ENCODE data around the gene SC5D.

Gene SC5D

DNA sequence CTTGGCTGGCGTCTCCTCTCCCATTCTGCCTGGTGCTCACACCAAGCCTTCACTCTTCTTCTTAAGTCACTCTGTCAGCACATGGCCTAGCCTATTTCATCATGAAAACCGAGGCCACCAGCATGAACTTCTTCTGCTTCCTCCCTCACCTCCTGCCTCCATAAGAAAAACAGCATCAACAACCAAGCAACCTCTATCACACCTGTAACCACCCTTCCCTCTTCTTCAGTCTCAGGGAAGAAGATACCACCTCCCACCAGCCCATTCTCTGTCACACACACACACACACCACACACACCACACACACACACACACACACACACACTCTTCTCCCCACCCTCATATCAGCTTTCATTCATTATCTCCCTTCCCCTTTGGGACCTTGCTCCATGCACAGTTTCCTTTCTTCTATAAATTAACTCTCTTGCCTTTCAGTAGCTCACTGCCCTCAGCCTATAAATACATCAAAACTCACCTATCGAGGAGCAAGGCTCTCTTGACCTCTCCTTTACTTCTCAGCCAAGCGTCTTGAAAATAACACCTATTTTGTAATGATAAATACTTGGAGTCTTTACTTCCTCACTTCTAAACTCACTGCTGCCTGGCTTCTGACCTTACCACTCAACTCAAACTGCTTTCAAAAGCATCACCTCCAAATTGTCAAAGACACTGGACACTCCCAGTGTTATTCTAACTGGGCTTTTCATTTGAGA is 36.6 kb downstream of the SC5D start:
- DNase-seq (ENCODE audit: low read depth in 2 of 2): no peak

DNA sequence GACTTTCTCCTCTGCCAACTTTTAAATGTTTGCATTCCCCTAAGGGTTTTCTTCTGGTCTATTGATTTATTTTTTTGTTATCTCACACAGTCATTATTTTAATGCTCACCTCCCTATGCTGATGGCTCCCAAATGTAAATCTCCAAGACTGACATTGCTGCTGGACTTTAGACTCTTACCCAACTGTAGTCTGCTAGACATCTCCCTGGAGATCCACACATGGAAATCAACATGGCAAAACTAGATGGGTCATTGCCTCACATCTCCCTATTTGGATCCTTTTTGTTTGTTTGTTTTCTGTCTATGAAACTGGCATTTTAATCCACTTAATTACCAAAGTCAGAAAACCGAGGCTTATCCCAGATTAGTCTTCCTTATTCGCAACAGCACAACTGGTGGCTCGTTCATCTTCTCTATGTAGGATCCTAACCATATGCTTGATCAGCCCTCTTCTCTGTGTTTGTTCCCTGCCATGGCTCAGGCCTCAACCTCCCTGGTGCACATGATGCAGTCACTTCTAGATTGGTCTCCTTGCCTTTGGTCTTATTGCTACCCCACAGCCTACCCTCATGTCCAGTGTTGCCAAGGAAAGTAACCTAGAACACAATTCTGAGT is 37.3 kb downstream of the SC5D start:
- DNase-seq (ENCODE audit: low read depth in 2 of 2): no peak

DNA sequence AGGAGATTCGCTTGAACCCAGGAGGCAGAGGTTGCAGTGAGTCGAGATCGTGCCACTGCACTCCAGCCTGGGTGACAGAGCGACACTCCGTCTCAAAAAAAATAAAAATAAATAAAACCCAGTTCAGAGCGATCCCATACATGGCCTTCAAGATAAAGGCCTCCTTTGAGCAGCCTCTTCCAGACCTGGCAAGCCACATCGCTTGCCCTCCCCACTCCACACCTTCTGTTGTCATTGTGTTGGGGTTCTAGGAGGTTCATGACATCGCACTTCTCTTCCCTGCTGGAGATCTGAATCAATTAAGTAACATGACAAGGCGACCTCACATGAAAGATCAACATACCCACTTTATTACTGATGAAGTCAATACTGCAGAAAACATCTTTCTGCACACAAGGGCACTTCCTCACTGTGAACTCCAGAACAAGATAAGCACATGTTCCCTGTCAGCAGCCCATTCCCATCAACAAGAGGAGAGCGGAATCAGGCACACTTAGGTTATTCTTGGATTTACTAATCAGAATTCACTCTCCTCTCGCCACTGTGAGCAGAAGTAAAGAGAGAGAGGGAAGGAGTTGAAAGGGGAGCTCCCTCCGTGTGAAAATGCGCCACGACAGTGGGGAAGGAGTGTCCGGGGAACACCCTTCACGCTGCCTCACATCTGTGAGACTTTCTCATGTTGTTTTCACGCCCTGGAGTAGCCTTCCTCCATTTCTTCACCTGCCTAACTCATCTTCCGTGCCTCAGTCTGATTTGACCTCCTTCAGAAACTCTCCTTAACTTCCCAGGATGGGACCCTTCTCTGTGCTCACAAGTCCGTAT is 38.3 kb downstream of the SC5D start:
- DNase-seq (ENCODE audit: low read depth in 2 of 2): no peak

DNA sequence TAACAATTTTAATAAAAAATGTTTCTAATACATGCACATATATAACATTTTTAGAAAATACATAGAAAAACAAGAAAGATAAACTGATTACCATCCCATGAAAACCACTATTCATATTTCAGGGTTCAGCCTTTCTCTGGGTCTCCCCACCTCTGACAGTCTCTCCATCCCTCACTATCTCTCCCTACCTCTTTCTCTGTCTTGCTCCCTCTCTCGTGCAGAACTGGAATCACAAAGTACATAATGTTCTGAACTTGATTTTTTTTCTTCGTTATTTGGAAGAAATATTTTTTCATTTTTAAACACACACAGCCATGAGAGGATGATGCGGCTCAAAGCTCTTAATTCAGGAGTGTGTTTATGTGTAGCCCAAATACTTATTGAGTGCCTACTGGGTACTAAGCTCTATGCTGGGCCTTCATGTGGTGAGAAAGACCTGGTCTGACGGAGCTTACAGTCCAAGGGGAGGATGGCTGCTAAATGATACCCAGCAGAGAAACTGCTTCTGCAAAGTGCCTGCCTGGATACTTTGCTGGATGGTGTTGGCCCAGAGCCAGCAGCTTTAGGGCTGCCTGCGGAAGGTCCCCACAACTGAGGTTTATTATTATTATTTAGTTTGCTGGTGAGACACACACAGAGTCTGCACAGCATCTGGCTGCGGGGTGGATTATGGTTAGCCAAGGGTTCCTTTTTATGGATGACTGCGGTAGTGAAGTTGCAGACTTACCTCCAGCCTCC is 42.6 kb downstream of the SC5D start:
- DNase-seq (ENCODE audit: low read depth in 2 of 2): no peak

DNA sequence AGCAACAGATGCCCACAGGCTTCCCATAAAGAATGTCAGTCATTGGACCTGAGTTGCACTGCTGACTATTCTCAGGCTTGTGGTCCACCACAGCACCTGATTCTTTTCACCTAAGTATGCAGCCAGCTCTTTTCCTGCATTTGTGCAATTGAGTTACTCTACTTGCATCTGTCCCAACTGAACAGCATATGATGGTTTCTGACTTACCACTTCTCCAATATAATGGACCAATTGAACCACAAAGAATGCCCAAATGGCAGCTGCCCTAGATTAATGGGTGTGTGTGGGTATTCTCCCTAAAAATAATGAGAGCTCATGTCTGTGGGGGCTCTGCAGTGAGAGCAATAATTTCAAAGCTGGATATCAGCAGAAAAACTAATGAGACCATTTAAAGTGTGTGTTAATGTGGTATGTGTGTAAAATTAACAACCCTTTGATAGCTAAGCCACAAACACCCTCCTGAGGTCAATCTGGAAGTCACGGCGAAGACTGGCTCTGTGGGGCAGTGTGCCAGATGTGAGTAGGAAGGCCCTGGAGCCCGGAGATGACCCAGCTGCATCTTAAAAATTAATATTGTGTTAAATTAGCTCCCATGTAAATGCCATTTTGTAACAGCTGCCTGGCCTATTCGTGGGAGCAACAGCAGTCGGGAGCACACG is 43.8 kb downstream of the SC5D start:
- no peak for DNase-seq (ENCODE audit: low read depth in 2 of 2)

DNA sequence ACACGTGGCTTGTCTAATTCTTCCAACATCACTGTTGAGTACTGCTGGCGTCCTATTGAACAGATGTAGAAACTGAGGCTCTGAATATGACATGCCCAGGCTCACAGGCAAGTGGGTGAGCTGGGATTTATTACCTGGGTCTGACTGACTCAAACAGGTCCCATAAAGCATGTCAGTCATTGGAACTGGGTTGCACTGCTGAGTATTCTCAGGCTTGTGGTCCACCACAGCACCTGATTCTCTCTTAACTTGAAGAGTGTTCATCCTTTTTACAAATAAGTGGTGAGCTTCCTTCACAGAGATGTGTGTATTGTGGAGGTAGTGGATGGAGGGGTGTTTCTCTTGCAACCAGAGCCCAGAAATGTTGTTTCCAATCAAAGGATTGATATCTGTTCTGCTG is 44.5 kb downstream of the SC5D start:
- no peak for DNase-seq (ENCODE audit: low read depth in 2 of 2)

DNA sequence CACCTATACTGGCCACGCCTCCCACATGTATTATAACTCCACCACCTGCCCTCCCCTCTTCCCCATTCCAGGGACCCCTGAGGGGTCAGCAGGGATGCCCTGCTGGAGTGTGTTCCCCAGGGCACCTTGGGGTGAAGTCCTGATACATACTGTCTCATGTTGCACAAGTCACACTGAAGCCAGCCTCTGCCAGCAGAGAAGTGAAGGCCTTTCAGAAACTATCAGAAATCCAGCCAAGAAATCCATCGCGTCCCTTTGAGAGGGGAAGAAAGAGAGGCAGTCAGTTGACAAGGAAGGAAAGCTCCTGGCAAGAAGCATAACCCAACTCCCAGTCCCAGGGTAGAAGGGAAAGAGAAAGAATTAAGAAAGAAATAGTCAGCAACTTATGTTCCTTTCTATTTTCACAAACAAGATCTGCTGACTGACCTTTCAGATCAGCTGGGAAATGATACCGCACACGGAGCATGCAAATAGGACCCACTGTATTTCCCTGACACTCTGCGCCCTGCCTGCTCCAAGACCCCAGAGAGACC is 45.2 kb downstream of the SC5D start:
- DNase-seq (ENCODE audit: low read depth in 2 of 2): no peak

DNA sequence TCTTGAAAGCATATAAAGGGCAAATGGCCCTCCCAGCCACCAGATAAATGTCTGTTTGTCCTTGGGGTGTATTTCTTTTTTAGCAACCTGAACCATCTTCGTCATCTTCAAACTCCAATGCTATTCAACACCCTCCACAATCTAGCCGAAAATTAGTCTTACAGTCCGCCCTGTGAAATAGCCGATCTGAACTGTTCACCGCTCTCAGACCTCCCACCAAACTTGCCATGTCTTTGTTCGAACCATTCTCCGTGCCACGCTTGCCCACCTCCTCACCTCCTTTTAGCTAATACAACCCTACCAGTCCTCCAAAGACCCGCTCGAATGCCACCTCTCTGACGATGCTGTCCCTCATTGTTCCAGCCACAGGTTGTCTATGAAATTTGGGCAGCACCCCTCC is 46.0 kb downstream of the SC5D start:
- no peak for DNase-seq (ENCODE audit: low read depth in 2 of 2)

DNA sequence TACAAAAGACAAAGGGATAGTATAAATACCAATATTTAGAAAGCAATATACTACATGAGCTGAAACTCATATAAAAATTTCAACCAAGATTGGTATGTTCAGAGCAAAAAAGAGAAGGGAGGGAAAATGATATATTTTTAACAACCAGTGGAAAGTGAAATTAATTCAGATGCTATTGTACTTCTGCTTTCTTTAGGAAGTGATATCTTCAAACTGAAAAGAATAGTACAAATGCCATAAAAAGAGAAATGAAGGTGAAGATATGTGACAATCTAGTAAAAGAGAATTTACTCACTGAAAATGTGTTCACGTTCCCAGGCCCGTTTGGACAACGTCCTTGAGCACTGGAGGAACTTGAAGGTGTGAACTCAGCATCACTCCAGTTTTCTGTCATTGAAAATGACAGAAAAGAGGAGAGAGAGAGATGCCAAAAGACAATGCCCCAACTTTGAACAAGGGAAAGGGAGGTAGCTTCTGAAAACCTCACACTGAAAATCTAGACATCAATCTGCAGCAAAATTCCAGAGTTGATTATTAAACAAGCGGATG is 47.5 kb downstream of the SC5D start:
- DNase-seq (ENCODE audit: low read depth in 2 of 2): no peak

DNA sequence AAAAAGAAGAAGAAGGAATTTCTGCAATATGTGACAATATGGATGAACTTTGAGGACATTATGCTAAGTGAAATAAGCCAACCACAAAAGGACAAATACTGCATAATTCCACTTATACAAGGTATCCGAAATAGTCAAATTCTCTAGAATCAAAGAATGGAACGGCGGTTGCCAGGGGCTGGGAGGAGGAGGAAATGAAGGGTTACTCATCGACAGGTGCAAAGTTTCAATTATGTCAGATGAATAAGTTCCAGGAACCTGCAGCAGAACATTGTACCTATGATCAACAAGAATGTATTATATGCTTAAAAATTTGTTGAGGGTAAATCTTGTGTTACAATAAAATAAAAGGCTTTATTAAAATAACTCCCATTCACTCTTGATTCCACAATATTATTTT is 49.0 kb downstream of the SC5D start:
- no peak for DNase-seq (ENCODE audit: low read depth in 2 of 2)

DNA sequence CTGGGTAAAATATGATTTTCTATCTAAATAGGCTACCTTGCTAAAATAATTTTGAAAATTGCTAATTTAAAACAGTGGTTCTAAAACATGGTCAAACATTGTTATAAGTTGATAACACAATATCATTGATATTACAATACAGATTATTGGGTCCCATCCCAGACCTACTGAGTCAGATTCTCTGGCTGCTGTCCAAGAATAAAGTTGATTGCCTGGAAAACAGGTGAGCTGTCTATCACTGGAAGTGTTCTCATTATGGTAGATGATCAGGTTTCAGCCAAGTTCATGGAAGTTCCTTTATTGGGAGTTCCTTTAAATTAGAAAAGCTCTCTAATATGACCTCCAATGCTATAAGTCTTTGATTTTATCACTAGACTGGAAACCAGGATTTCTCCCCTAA is 52.3 kb downstream of the SC5D start:
- no peak for DNase-seq (ENCODE audit: low read depth in 2 of 2)

DNA sequence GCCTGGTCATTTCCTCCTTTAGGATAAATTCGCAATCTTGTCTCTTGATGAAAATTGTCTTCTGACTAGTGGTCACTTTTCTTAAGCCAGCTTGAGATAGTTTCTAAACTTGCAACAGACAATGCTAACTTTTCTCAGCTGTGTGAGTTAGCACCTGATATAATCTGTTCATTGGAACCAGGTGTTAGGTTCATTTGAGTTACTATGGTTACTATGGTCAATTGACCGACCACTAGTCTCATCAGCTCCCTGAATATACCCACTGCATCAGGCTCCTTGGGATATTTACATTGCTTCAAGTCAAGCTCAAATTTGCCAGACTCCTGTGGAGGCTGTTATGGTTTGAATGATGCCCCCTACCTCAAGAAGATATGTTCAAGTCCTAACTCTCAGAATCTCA is 54.5 kb downstream of the SC5D start:
- DNase-seq (ENCODE audit: low read depth in 2 of 2): no peak

DNA sequence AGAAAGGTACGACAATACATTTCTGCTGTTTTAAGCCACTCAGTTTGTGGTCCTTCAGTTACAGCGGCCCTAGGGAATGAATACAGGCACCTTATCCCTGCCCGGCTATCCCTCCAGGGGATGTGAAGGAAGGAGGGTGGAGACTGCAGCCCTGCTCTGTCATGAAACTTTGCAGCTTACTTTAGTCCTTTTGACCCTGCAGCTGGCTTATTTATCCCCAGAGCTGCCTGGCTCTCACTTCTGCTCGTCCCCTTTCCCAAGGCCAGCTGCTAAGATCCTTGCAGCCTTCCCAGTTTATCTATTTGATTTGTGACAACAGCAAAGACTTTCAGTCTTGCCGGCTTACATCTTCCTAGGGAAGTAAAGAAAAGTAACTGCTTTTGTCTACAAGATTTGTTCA is 55.2 kb downstream of the SC5D start:
- DNase-seq (ENCODE audit: low read depth in 2 of 2): no peak

DNA sequence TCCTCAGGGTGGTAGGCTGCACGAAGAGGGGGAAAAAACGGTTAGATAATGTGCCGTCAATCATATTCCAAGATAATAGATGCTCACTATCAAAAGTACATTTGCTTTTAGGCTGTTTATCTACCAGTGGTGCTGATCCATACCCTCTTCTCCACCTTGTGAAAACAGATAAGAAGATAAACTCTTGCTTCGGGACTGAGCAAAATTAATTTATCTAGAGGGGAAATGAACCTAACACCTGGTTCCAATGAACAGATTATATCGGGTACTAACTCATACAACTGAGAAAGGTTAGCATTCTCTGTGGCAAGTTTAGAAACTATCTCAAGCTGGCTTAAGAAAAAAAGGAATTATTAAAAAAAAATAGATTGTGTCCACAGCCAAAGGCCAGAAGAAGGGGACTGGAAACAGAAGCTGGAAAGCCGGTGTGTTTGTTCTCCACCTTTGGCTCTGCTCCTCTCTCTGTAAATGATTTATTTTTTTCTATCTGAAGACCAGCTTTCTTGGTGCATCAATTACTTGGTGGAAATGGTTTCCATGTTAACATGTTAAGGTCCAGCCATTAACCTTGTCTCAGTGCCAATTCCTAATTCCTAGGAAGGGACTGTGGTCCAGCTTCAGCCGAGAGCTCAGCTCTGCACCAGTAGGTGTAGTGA is 55.8 kb downstream of the SC5D start:
- no peak for DNase-seq (ENCODE audit: low read depth in 2 of 2)

DNA sequence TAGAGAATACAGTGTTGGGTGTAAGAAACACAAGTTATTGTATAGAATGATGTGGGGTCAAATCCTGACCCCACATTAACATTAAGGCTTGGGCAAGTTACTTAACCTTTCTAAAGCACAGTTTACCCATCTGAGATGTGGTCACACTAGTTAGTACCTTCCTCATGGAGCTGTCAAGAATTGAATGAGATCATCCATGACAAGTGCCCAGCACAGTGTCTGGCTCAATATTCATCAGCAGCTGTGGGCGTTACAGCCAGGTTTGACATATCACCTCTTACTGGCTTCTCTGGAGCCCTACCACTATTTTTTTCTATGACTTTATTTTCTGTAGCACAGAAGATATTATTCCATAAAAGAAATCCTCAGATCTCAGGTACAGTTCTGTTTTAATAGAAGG is 57.2 kb downstream of the SC5D start:
- DNase-seq (ENCODE audit: low read depth in 2 of 2): no peak

DNA sequence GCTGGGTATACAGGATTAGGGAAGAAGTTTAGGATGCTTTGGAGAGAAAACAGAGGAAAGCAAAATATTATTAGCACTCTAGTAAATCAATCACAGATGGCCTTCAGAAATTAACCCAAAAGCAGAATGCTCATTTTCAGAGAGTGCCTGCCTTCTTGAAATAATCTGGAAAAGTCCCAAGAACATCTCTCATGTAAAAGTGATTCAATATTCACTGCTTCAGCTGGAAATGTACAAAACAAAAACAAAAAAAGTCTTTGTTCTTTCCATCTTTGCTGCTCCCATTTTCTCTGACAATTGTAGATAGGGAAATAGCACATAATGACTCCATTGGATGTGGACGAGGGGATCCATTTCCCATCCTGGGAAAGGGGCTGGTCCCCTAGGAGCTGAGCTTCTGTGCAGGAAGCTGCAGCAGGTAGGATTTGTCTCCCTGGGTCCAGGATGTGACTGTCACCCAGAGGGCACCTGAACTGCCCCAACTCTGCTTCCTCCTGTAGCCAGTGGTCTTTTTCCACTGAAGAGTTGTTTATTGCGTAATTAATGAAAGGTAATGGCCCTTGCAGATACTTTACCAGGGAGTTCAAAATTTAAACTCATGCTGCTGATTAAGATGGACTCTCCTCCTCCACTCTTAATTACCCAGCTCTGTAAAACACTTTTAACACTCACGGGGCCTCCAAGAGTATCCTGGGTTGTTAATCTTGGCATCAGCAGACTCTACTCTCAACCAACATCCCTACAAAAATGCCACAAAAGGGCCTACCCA is 57.9 kb downstream of the SC5D start:
- no peak for DNase-seq (ENCODE audit: low read depth in 2 of 2)

DNA sequence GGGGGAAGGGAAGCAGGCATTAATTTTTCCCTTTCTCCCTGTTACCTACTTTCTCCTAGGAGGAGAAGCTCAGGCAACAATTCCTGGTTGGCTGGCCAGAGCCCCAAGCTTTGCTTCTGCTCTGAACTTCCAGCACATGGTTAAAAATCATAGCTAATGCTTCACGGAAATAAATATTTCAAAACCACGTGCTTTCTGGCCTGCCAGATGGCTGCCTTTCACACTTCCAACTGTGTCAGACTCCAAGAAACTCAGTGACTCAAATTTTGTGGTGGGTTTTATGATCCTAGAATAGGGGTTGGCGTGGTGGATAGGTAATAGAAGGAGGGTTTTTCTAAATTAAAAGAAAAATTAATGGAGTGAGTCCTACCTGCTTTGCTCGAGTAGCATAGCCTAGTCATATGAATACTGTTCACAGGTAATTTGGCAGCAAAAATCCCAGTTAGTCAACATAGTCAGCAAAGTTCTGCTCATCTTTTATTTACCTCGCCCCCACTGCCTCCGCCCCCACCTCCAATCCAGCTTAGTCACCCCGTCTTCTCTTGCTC is 58.6 kb downstream of the SC5D start:
- DNase-seq (ENCODE audit: low read depth in 2 of 2): no peak

DNA sequence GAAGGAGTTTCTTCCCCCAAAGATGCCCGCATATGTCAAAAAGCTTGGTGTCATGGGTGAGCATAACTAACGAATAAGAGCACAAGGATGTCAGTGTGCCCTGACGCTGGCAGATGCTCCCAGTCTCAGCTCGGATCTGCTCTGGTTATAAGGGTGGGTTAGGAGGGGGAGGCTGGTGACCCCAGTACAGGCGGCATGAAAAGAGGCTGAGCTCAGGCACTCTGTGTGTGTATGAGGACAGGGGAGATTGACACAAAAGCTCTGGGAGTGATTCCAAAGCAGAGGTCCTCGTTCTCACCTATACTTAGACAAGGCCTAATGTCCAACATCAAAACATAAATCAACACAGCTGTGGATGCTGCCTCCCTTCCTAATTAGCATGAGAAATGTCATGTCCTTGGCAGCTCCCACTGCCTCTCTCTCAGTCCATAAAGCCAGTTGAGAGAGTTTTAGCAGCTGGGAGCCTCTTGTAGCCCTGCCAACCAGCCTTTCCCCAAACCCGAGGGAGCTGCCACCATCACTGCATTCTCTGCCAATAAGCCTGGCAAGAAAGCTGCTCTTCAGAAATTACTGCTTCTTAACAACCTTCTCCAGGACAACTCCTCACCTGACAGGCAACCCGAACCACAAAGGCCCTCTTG is 59.8 kb downstream of the SC5D start:
- DNase-seq (ENCODE audit: low read depth in 2 of 2): no peak

DNA sequence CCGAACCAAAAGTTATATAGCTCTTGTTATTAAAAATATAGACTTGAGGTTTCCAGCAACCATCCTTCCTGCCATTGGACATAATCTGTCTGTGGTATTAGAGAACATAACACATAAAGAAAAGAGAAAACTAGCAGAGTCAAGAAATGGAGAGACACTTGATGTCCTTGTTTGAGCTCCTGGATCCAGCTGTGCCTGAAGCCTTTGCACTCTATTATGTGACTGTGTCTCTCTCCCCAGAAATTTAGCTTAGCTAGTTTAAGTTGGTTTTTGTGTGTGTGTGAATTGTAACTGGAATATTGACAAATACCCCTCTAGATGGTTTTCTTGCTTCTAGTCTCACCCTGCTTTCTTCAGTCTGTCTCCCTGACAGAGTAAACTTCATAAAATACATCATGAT is 61.6 kb downstream of the SC5D start:
- no peak for DNase-seq (ENCODE audit: low read depth in 2 of 2)

Data from stimulated activated CD8-positive, alpha-beta memory T cell treated with anti-CD3 and anti-CD28 coated beads, Interleukin-15, amount 100 ng/mL, for 48 hours (primary cell).